Keratinocyte (primary cell): ENCODE results near the gene S1PR2. TPM values are rescaled to one million over a fixed set of nuclear protein-coding genes. Genes with fewer than 3 reads are reported as not detected.
A peak's percentile ranks its signal among the peaks of the same experiment; 100 is the strongest.

Source experiments
- DNase-seq: peaks from one replicate; pipeline ENCODE4 v3.0.0-alpha.2; 2011; ENCODE audit warnings: low read depth, missing footprints, low spot score
- FAIRE-seq: peaks from 2 replicates; lab custom pipeline; 2011; peaks lifted over from hg19 to GRCh38; lab: Jason Lieb, UNC
- H2AFZ ChIP-seq: 2 replicates; pipeline ENCODE4 v1.6.0; 2012; ENCODE audit warnings: low read length, control low read depth, inconsistent platforms; ENCODE audit not compliant: control insufficient read depth
- H3K27ac ChIP-seq: 2 replicates; pipeline ENCODE4 v1.5.1; 2011; ENCODE audit warnings: low read length; ENCODE audit not compliant: control insufficient read depth, insufficient read depth
- H3K27me3 ChIP-seq: 3 replicates; pipeline ENCODE4 v1.6.0; 2011; ENCODE audit warnings: low read length; ENCODE audit not compliant: control insufficient read depth, insufficient read depth; ENCODE audit errors: extremely low read depth
- H3K36me3 ChIP-seq, 2 experiments: 2 replicates in 1 of 2; 3 replicates in 1 of 2; pipeline ENCODE4 v1.5.1; 2011; ENCODE audit warnings: low read length in 2 of 2, mild to moderate bottlenecking in 1 of 2; ENCODE audit not compliant: control insufficient read depth in 2 of 2, insufficient read depth in 2 of 2; ENCODE audit errors: extremely low read depth in 1 of 2
- H3K4me1 ChIP-seq: 3 replicates; pipeline ENCODE4 v1.5.1; 2011; ENCODE audit warnings: low read length; ENCODE audit not compliant: control insufficient read depth, insufficient read depth; ENCODE audit errors: extremely low read depth
- H3K4me2 ChIP-seq: 3 replicates; pipeline ENCODE4 v1.6.0; 2011; ENCODE audit warnings: low read depth, low read length; ENCODE audit not compliant: control insufficient read depth, insufficient read depth; ENCODE audit errors: extremely low read depth
- H3K4me3 ChIP-seq, 3 experiments: fragments of 200-600 bp in 1 of 3; sonication (generic) in 1 of 3; 2 replicates in 2 of 3; 3 replicates in 1 of 3; pipeline ENCODE4 v1.5.1; 2011 to 2016; ENCODE audit warnings: low read length in 3 of 3, mild to moderate bottlenecking in 3 of 3, control low read depth in 2 of 3, inconsistent platforms in 1 of 3, low read depth in 1 of 3, mixed read lengths in 1 of 3, mixed run types in 1 of 3, moderate library complexity in 1 of 3; ENCODE audit not compliant: control insufficient read depth in 2 of 3, insufficient read depth in 2 of 3; ENCODE audit errors: extremely low read depth in 1 of 3
- H3K79me2 ChIP-seq: 2 replicates; pipeline ENCODE4 v1.6.0; 2012; ENCODE audit warnings: low read length; ENCODE audit not compliant: control insufficient read depth, insufficient read depth
- H3K9ac ChIP-seq: 3 replicates; pipeline ENCODE4 v1.6.0; 2011; ENCODE audit warnings: low read length; ENCODE audit not compliant: control insufficient read depth, insufficient read depth; ENCODE audit errors: extremely low read depth
- H3K9me1 ChIP-seq: 3 replicates; pipeline ENCODE4 v1.6.0; 2011; ENCODE audit warnings: low read length; ENCODE audit not compliant: control insufficient read depth, insufficient read depth; ENCODE audit errors: extremely low read depth
- H3K9me3 ChIP-seq: 2 replicates; pipeline ENCODE4 v1.5.1; 2012; ENCODE audit warnings: low read depth, low read length; ENCODE audit not compliant: control insufficient read depth
- H4K20me1 ChIP-seq: 3 replicates; pipeline ENCODE4 v1.6.0; 2011; ENCODE audit warnings: low read length; ENCODE audit not compliant: control insufficient read depth, insufficient read depth; ENCODE audit errors: extremely low read depth
- EZH2 ChIP-seq: IDR thresholded peaks from one replicate; pipeline ENCODE4 v1.6.1; 2012; ENCODE audit warnings: inconsistent platforms, mild to moderate bottlenecking, low read length, moderate library complexity
- dilution Hi-C: fragments of 300-500 bp; cut with MboI; formaldehyde crosslinking; loops from one replicate; pipeline ENCODE4 v1.7.0; 2020; ENCODE audit warnings: low sequenced_read_pairs; ENCODE audit not compliant: extremely low pct_ligation_motif_present
- polyA plus RNA-seq, 5 experiments: library from polyadenylated mRNA; depleted of rRNA in 3 of 5; stranded (reverse) in 3 of 5; stranded (forward) in 1 of 5; unstranded in 1 of 5; fragments of >200 nt; gene quantifications; 1 replicate in 1 of 5; 2 replicates in 3 of 5; 3 replicates in 1 of 5; pipeline versions ENCODE4 v1.2.1 to v1.2.3, GENCODE V29; 2011 to 2012; ENCODE audit warnings: missing spikeins in 2 of 5, low read depth in 1 of 5, low replicate concordance in 1 of 5
- TF ChIP-seq, protein P1 (sequence below), 3 experiments: IDR thresholded peaks in 1 of 3; conservative IDR thresholded peaks in 1 of 3; optimal IDR thresholded peaks in 1 of 3; 2 replicates in 2 of 3; 3 replicates in 1 of 3; pipeline versions ENCODE3 to v1.5.1; 2011; ENCODE audit warnings: low read length in 3 of 3, mild to moderate bottlenecking in 3 of 3, moderate library complexity in 2 of 3, control low read depth in 1 of 3, inconsistent platforms in 1 of 3; ENCODE audit not compliant: insufficient read depth in 2 of 3; ENCODE audit errors: extremely low read depth in 1 of 3

The S1PR2 gene
- polyA plus RNA-seq, 1 donor (not counting 4 experiments of a cell fraction or from before 2014, with no cell fraction given), result 1.6 TPM

DNA sequence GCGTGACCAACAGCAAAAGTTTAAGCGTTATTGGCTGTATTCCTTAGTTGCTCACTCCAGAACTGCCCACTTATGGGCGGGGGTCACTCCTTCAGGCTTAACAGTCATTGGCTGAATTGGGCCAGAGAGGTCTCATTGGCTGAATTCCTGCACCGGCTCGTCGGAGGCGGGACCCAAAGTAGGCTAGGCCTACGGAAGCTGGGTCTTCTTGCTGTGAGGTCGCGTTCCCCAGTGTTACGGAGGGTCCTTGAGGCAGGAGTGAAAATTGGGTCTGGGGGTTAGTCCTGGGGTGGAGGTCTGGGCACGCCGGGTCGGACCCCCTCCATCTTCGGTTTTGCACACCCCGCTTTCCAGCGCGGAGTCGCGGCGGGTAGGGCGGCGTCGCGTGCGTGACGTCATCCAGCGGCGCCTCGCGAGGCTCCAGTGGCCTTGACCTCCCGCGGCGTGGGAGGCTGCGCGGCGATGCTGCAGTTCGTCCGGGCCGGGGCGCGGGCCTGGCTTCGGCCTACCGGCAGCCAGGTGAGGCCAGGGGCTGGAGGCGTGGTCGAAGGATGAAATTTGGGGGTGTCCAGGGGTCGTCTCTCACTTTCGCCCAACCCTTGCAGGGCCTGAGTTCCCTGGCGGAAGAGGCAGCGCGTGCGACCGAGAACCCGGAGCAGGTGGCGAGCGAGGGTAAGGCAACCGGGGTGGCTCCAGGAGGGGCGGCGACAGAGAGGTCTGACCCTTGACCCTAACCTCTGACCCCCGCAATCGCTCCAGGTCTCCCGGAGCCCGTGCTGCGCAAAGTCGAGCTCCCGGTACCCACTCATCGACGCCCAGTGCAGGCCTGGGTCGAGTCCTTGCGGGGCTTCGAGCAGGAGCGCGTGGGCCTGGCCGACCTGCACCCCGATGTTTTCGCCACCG lies 20.9 kb upstream of the S1PR2 start, which contains the start of gene MRPL4:
Gene MRPL4 (plus strand): TSS at position 423 of the 903 bp plus-strand sequence. CDS start 40 bp downstream, at position 463.
- peak; percentile 86 for FAIRE-seq

DNA sequence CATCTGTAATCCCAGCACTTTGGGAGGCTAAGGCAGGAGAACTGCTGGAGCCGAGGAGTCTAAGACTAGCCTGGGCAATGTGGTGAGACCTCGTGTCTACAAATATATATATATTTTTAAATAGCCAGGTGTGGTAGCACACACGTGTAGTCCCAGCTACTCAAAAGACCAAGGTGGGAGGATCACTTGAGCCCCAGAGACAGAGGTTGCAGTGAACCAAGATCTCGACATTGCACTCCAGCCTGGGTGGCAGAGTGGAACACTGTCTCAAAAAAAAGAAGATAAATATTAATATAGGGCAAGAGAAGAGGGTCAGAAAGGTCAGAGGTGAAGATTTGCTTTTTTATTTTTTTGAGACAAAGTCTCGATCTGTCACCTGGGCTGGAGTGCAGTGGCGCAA lies 15.4 kb upstream of the S1PR2 start:
- no peak overlapping the region for H3K27ac ChIP-seq
- H3K9me3 ChIP-seq, result no peaks in the 10 kb centered on the region
- TF ChIP-seq EZH2, result no peak
- TF ChIP-seq, protein P1, sequence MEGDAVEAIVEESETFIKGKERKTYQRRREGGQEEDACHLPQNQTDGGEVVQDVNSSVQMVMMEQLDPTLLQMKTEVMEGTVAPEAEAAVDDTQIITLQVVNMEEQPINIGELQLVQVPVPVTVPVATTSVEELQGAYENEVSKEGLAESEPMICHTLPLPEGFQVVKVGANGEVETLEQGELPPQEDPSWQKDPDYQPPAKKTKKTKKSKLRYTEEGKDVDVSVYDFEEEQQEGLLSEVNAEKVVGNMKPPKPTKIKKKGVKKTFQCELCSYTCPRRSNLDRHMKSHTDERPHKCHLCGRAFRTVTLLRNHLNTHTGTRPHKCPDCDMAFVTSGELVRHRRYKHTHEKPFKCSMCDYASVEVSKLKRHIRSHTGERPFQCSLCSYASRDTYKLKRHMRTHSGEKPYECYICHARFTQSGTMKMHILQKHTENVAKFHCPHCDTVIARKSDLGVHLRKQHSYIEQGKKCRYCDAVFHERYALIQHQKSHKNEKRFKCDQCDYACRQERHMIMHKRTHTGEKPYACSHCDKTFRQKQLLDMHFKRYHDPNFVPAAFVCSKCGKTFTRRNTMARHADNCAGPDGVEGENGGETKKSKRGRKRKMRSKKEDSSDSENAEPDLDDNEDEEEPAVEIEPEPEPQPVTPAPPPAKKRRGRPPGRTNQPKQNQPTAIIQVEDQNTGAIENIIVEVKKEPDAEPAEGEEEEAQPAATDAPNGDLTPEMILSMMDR (optimal IDR thresholded peaks at IDR 0.05 in 1 of 3, IDR thresholded peaks at IDR 0.05 in 1 of 3, conservative IDR thresholded peaks at IDR 0.05 in 1 of 3; ENCODE audit: extremely low read depth in 1 of 3, insufficient read depth in 2 of 3, low read length in 3 of 3), result no peak
- no peaks in the 10 kb centered on the region for H3K27me3 ChIP-seq
- no peaks in the 10 kb centered on the region for H3K79me2 ChIP-seq
- H3K4me2 ChIP-seq, result no peak overlapping the region
- H2AFZ ChIP-seq, result no peak overlapping the region
- no peaks in the 10 kb centered on the region for H3K9me1 ChIP-seq
- no peaks in the 10 kb centered on the region for H3K36me3 ChIP-seq
- H3K4me3 ChIP-seq, result no peak overlapping the region
- no peak overlapping the region for H3K9ac ChIP-seq
- H4K20me1 ChIP-seq, result no peaks in the 10 kb centered on the region
- H3K4me1 ChIP-seq, result peaks cover 7% of the 10 kb centered on the region
- FAIRE-seq (no peak), DNase-seq (no peak)
- dilution Hi-C loops, result no loop called here

More for the DNA sequence above, 20.9 kb upstream of the S1PR2 start, which contains the start of gene MRPL4:
- Histone ChIP-seq H4K20me1 (no peaks in the 10 kb centered on the region), H3K9me3 (no peaks in the 10 kb centered on the region), H3K4me2 (peak within 1 kb of the TSS; percentile 73), H3K9ac (peak within 1 kb of the TSS; percentile 91), H3K4me3 (peak within 1 kb of the TSS; percentile 66 to 98 (median 74)), H3K27ac (peak within 1 kb of the TSS; percentile 88), H3K36me3 (peaks cover 12 to 13% of the 10 kb centered on the region in 2 experiments), H3K4me1 (peaks cover 11% of the 10 kb centered on the region), H3K9me1 (no peaks in the 10 kb centered on the region), H3K27me3 (no peaks in the 10 kb centered on the region), H2AFZ (peak within 1 kb of the TSS; percentile 100), H3K79me2 (peaks cover 16% of the 10 kb centered on the region)
- dilution Hi-C loops, result no loop called here
- no peak for TF ChIP-seq EZH2
- TF ChIP-seq, protein P1 (optimal IDR thresholded peaks at IDR 0.05 in 1 of 3, IDR thresholded peaks at IDR 0.05 in 1 of 3, conservative IDR thresholded peaks at IDR 0.05 in 1 of 3; ENCODE audit: extremely low read depth in 1 of 3, insufficient read depth in 2 of 3, low read length in 3 of 3), result no peak
- peak; percentile 93 for DNase-seq
